H1 (cell line): ENCODE data around the gene ELOVL6. TPM values are rescaled to one million over a fixed set of nuclear protein-coding genes. Genes with fewer than 3 reads are reported as not detected.

Source experiments
- CHD2 ChIP-seq: IDR thresholded peaks from 2 replicates; pipeline ENCODE4 v1.6.1; 2012; ENCODE audit warnings: low read length, improper control_type of control experiment
- CTBP2 ChIP-seq: IDR thresholded peaks from 2 replicates; pipeline ENCODE4 v1.7.0; 2011; ENCODE audit warnings: borderline replicate concordance, mild to moderate bottlenecking, moderate library complexity, mixed read lengths, low read length; ENCODE audit not compliant: insufficient read depth, insufficient read length
- MAFK ChIP-seq: IDR thresholded peaks from 2 replicates; pipeline ENCODE4 v1.6.1; 2012; ENCODE audit warnings: low read depth, mild to moderate bottlenecking, improper control_type of control experiment, low read length
- MAX ChIP-seq: IDR thresholded peaks from 2 replicates; pipeline ENCODE4 v1.6.1; 2012; ENCODE audit warnings: inconsistent platforms
- RNF2 ChIP-seq: fragments of 200-900, 300-1000 bp; sonication (generic); IDR thresholded peaks from 2 replicates; pipeline ENCODE4 v1.7.1; 2016; ENCODE audit warnings: borderline replicate concordance, low read depth, mild to moderate bottlenecking, antibody characterized with exemption, low read length; ENCODE audit not compliant: poor library complexity, severe bottlenecking; ENCODE audit errors: missing control alignments
- polyA plus RNA-seq, 7 experiments: library from polyadenylated mRNA; depleted of rRNA in 3 of 7; stranded (reverse) in 5 of 7; unstranded in 2 of 7; fragments of >200 nt in 5 of 7; fragments of 200-250 nt in 2 of 7; gene quantifications; 1 replicate in 5 of 7; 2 replicates in 1 of 7; 4 replicates in 1 of 7; pipeline versions ENCODE4 v1.2.1 to v1.2.3, GENCODE V29; 2011 to 2013; ENCODE audit warnings: missing spikeins in 2 of 7, mixed read lengths in 2 of 7
- total RNA-seq: library from RNA; stranded (reverse); fragmentation: NEBNext Ultra II Directional; extraction: Animal tissue kit (Norgen Biotek cat#: 25700); gene quantifications from 2 replicates; pipeline ENCODE4 v1.2.1, GENCODE V29; 2021
- TF ChIP-seq, protein P1 (sequence below): IDR thresholded peaks from 2 replicates; pipeline ENCODE4 v1.6.1; 2011; ENCODE audit warnings: low read depth, mild to moderate bottlenecking, low read length; ENCODE audit not compliant: insufficient read depth

The ELOVL6 gene
- total and polyA plus RNA-seq, 2 of the 8 experiments (the other 6 are each of a cell fraction or from before 2014, with no cell fraction given): 27.8 to 86.6 TPM

GRCh38 chr4:110171971-110172370 lies 26.4 kb downstream of the ELOVL6 start (continued):
- TF ChIP-seq RNF2: no peak
- no peak for TF ChIP-seq MAX
- TF ChIP-seq, protein P1, sequence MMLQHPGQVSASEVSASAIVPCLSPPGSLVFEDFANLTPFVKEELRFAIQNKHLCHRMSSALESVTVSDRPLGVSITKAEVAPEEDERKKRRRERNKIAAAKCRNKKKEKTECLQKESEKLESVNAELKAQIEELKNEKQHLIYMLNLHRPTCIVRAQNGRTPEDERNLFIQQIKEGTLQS: no peak
- no peak for TF ChIP-seq CHD2
- no peak for TF ChIP-seq CTBP2
- no peak for TF ChIP-seq MAFK
- TF ChIP-seq, all 59 proteins: peak for 0
